HCT116 (cell line): ENCODE results near the gene SNX13. TPM values are rescaled to one million over a fixed set of nuclear protein-coding genes. Genes with fewer than 3 reads are reported as not detected.

Source experiments
- ATAC-seq: fragments of 200-7000 bp; cut with Tn5 transposase; 2 replicates; pipeline ENCODE4 v1.9.1; 2020; ENCODE audit warnings: mild to moderate bottlenecking, moderate library complexity
- BruUV-seq: library from RNA; stranded (reverse); fragments of 400-500 nt; replicated peaks from 2 replicates; lab custom pipeline; 2021; lab: Mats Ljungman, UMichigan
- CTCF ChIA-PET: fragments of 300-600 bp; sonication (Branson Sonifier 250); formaldehyde crosslinking; loops from one replicate; lab custom pipeline; 2021; ENCODE audit warnings: antibody characterized with exemption; lab: Charles Lee
- POLR2A ChIA-PET: fragments of 300-600, 350-600 bp; sonication (Branson Sonifier 250); formaldehyde crosslinking; loops from one replicate; lab custom pipeline; 2021; ENCODE audit warnings: antibody characterized with exemption; lab: Charles Lee
- RAD21 ChIA-PET, 2 experiments: fragments of 300-600 bp; sonication (Branson Sonifier 250); formaldehyde crosslinking; loops; one replicate each; lab custom pipeline; 2023; ENCODE audit warnings: low total read pairs in 2 of 2; ENCODE audit not compliant: uncharacterized antibody in 2 of 2, unreplicated experiment in 2 of 2, low non-redundant PET in 1 of 2; lab: Charles Lee
- DNase-seq: peaks from one replicate; pipeline ENCODE4 v3.0.0-alpha.2; 2010; ENCODE audit warnings: low read depth, low spot score
- H2AFZ ChIP-seq: fragments of 200-600 bp; shearing (Covaris generic), sonication (generic); 2 replicates; pipeline ENCODE4 v1.6.1; 2017; ENCODE audit warnings: low read depth, mixed run types, mixed read lengths, antibody characterized with exemption, low read length; ENCODE audit not compliant: poor library complexity, severe bottlenecking
- H3K27ac ChIP-seq: 2 replicates; pipeline ENCODE4 v1.5.1; 2012; ENCODE audit warnings: low read depth, low read length
- H3K27me3 ChIP-seq: fragments of 200-600 bp; sonication (generic); 2 replicates; pipeline ENCODE4 v1.6.1; 2016; ENCODE audit warnings: mixed run types, low read length, mixed read lengths; ENCODE audit not compliant: insufficient read depth
- H3K36me3 ChIP-seq, 2 experiments: fragments of 200-500 bp in 1 of 2; fragments of 200-600 bp in 1 of 2; sonication (Bioruptor generic) in 1 of 2; sonication (generic) in 1 of 2; 2 replicates each; pipeline versions ENCODE4 v1.5.1 to v1.6.1; 2014 to 2016; ENCODE audit warnings: low read length in 2 of 2, inconsistent platforms in 1 of 2, mixed read lengths in 1 of 2, mixed run types in 1 of 2; ENCODE audit not compliant: insufficient read depth in 2 of 2, control insufficient read depth in 1 of 2
- H3K4me1 ChIP-seq, 2 experiments: fragments of 200-600 bp in 1 of 2; sonication (generic) in 1 of 2; 2 replicates each; pipeline versions ENCODE4 v1.5.1 to v1.6.1; 2012 to 2017; ENCODE audit warnings: low read length in 2 of 2, inconsistent platforms in 1 of 2, mild to moderate bottlenecking in 1 of 2, mixed read lengths in 1 of 2, mixed run types in 1 of 2, moderate library complexity in 1 of 2; ENCODE audit not compliant: insufficient read depth in 2 of 2, control insufficient read depth in 1 of 2
- H3K4me2 ChIP-seq: fragments of 200-600 bp; sonication (generic); 2 replicates; pipeline ENCODE4 v1.6.1; 2017; ENCODE audit warnings: mixed run types, low read length, mixed read lengths
- H3K4me3 ChIP-seq, 2 experiments: fragments of 200-600 bp in 1 of 2; sonication (generic) in 1 of 2; replicated peaks in 1 of 2; 2 replicates each; pipeline ENCODE4 v1.5.1; 2011 to 2016; ENCODE audit warnings: low read length in 2 of 2, control low read depth in 1 of 2, low read depth in 1 of 2, mild to moderate bottlenecking in 1 of 2, mixed read lengths in 1 of 2, mixed run types in 1 of 2
- H3K79me2 ChIP-seq: fragments of 200-600 bp; sonication (generic); 2 replicates; pipeline ENCODE4 v1.6.1; 2017; ENCODE audit warnings: mild to moderate bottlenecking, mixed run types, low read length, moderate library complexity, mixed read lengths; ENCODE audit not compliant: insufficient read depth
- H3K9ac ChIP-seq: fragments of 200-600 bp; sonication (generic); 2 replicates; pipeline ENCODE4 v1.6.1; 2016; ENCODE audit warnings: low read length, mixed read lengths
- H3K9me2 ChIP-seq: fragments of 200-600 bp; sonication (generic), shearing (Covaris generic); 2 replicates; pipeline ENCODE4 v1.6.1; 2017; ENCODE audit warnings: mixed run types, mild to moderate bottlenecking, moderate library complexity; ENCODE audit not compliant: insufficient read depth
- H3K9me3 ChIP-seq, 2 experiments: fragments of 200-500 bp in 1 of 2; fragments of 200-600 bp in 1 of 2; sonication (Bioruptor generic) in 1 of 2; sonication (generic) in 1 of 2; 2 replicates each; pipeline ENCODE4 v1.6.1; 2014 to 2017; ENCODE audit warnings: low read length in 2 of 2, mixed read lengths in 2 of 2, inconsistent platforms in 1 of 2, low read depth in 1 of 2, mild to moderate bottlenecking in 1 of 2, mixed run types in 1 of 2, moderate library complexity in 1 of 2; ENCODE audit not compliant: control insufficient read depth in 1 of 2, insufficient read depth in 1 of 2
- H4K20me1 ChIP-seq: fragments of 200-600 bp; sonication (generic), shearing (Covaris generic); 2 replicates; pipeline ENCODE4 v1.6.1; 2017; ENCODE audit warnings: mixed run types, mild to moderate bottlenecking, moderate library complexity; ENCODE audit not compliant: insufficient read depth
- CBX3 ChIP-seq: IDR thresholded peaks from 2 replicates; pipeline ENCODE4 v1.6.1; 2012; ENCODE audit warnings: low read depth
- CEBPB ChIP-seq: IDR thresholded peaks from 2 replicates; pipeline ENCODE4 v1.6.1; 2012; ENCODE audit warnings: low read depth
- ELF1 ChIP-seq: IDR thresholded peaks from 2 replicates; pipeline ENCODE4 v1.6.1; 2012; ENCODE audit warnings: low read depth, borderline replicate concordance
- EZH2 ChIP-seq: fragments of 200-600 bp; sonication (generic); IDR thresholded peaks from 2 replicates; pipeline ENCODE4 v1.6.1; 2017; ENCODE audit warnings: antibody characterized with exemption, mixed run types
- FOSL1 ChIP-seq: IDR thresholded peaks from 2 replicates; pipeline ENCODE4 v1.6.1; 2012; ENCODE audit warnings: low read depth
- POLR2A ChIP-seq: IDR thresholded peaks from 2 replicates; pipeline ENCODE4 v1.7.0; 2011; ENCODE audit warnings: borderline replicate concordance; ENCODE audit not compliant: insufficient read depth, insufficient read length; ENCODE audit errors: extremely low read depth
- POLR2AphosphoS5 ChIP-seq: IDR thresholded peaks from 2 replicates; pipeline ENCODE4 v1.6.1; 2011; ENCODE audit warnings: mild to moderate bottlenecking, low read depth, low read length, moderate library complexity
- RAD21 ChIP-seq: IDR thresholded peaks from 2 replicates; pipeline ENCODE4 v1.6.1; 2012; ENCODE audit warnings: low read depth, mild to moderate bottlenecking
- SIN3A ChIP-seq: IDR thresholded peaks from 2 replicates; pipeline ENCODE4 v1.6.1; 2012; ENCODE audit warnings: low read depth
- SRF ChIP-seq: IDR thresholded peaks from 2 replicates; pipeline ENCODE4 v1.6.1; 2012; ENCODE audit warnings: low read depth
- YY1 ChIP-seq: IDR thresholded peaks from 2 replicates; pipeline ENCODE4 v1.6.1; 2011; ENCODE audit warnings: low read length, low read depth, moderate library complexity, mild to moderate bottlenecking; ENCODE audit not compliant: insufficient replicate concordance; ENCODE audit errors: extremely low read depth
- ZFX ChIP-seq: fragments of 450-650 bp; IDR thresholded peaks from 2 replicates; pipeline ENCODE4 v1.6.1; 2017
- ZNF274 ChIP-seq: fragments of 200-500 bp; sonication (Bioruptor generic); IDR thresholded peaks from 2 replicates; pipeline ENCODE4 v1.6.1; 2014; ENCODE audit warnings: mild to moderate bottlenecking, low read depth, low read length, inconsistent platforms
- intact Hi-C: fragments of 100-400 bp; cut with micrococcal nuclease; formaldehyde crosslinking; loops from 2 replicates; pipeline ENCODE4 v1.10.0; 2022
- total RNA-seq: library from RNA; stranded (reverse); gene quantifications from one replicate; pipeline ENCODE4 v1.2.1, GENCODE V29; 2021; ENCODE audit not compliant: unreplicated experiment
- TF ChIP-seq, protein P1 (sequence below), 3 experiments: fragments of 200-600 bp in 1 of 3; sonication (generic) in 1 of 3; IDR thresholded peaks in 2 of 3; conservative IDR thresholded peaks in 1 of 3; 2 replicates each; pipeline ENCODE4 v1.5.1; 2012 to 2017; ENCODE audit warnings: low read depth in 2 of 3, low read length in 2 of 3, antibody characterized with exemption in 1 of 3, borderline replicate concordance in 1 of 3, control low read depth in 1 of 3, mild to moderate bottlenecking in 1 of 3, mixed read lengths in 1 of 3, mixed run types in 1 of 3, moderate library complexity in 1 of 3; ENCODE audit not compliant: insufficient read depth in 1 of 3
- TF ChIP-seq, protein P2 (sequence below): IDR thresholded peaks from 2 replicates; pipeline ENCODE4 v1.6.1; 2012
- TF ChIP-seq, protein P3 (sequence below): IDR thresholded peaks from 2 replicates; pipeline ENCODE4 v1.6.1; 2012

SNX13 gene
- total RNA-seq, 1 experiment from 2014 or later: 33.4 TPM

- Histone ChIP-seq H3K4me1 (peaks cover 8 to 21% of the 10 kb centered on the region in 2 experiments; a peak in 3 of 4 replicates), H3K36me3 (no peaks in the 10 kb centered on the region), H3K4me2 (peak overlapping the region; percentile 95), H3K27ac (peak overlapping the region; percentile 74), H4K20me1 (no peaks in the 10 kb centered on the region), H3K4me3 (peak overlapping the region; percentile 90 to 93), H3K79me2 (peaks cover 41% of the 10 kb centered on the region), H3K9me3 (no peaks in the 10 kb centered on the region), H3K27me3 (no peaks in the 10 kb centered on the region), H2AFZ (no peak overlapping the region), H3K9ac (peak overlapping the region; percentile 87), H3K9me2 (no peaks in the 10 kb centered on the region)
- no peak for DNase-seq
- ChIA-PET CTCF (no interaction called here), RAD21 (no interaction called here), POLR2A (no interaction called here)
- intact Hi-C loops: no loop called here
- ATAC-seq: peak; percentile 25
- TSS peak; percentile 73 for BruUV-seq
- TF ChIP-seq, protein P1, sequence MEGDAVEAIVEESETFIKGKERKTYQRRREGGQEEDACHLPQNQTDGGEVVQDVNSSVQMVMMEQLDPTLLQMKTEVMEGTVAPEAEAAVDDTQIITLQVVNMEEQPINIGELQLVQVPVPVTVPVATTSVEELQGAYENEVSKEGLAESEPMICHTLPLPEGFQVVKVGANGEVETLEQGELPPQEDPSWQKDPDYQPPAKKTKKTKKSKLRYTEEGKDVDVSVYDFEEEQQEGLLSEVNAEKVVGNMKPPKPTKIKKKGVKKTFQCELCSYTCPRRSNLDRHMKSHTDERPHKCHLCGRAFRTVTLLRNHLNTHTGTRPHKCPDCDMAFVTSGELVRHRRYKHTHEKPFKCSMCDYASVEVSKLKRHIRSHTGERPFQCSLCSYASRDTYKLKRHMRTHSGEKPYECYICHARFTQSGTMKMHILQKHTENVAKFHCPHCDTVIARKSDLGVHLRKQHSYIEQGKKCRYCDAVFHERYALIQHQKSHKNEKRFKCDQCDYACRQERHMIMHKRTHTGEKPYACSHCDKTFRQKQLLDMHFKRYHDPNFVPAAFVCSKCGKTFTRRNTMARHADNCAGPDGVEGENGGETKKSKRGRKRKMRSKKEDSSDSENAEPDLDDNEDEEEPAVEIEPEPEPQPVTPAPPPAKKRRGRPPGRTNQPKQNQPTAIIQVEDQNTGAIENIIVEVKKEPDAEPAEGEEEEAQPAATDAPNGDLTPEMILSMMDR (IDR thresholded peaks at IDR 0.05 in 2 of 3, conservative IDR thresholded peaks at IDR 0.05 in 1 of 3; ENCODE audit: borderline replicate concordance in 1 of 3, insufficient read depth in 1 of 3, low read depth in 2 of 3, low read length in 2 of 3): 0 out of 6 replicates have a peak, but pooled peaks of 1 of the 3 experiments have one; percentile 16
- TF ChIP-seq SIN3A (0 out of 2 replicates have a peak, but pooled peaks have one; percentile 34), RAD21 (no peak)
Observed at GRCh38 chr7:17940951-17941431, 697 bp upstream of the SNX13 start.

DNA sequence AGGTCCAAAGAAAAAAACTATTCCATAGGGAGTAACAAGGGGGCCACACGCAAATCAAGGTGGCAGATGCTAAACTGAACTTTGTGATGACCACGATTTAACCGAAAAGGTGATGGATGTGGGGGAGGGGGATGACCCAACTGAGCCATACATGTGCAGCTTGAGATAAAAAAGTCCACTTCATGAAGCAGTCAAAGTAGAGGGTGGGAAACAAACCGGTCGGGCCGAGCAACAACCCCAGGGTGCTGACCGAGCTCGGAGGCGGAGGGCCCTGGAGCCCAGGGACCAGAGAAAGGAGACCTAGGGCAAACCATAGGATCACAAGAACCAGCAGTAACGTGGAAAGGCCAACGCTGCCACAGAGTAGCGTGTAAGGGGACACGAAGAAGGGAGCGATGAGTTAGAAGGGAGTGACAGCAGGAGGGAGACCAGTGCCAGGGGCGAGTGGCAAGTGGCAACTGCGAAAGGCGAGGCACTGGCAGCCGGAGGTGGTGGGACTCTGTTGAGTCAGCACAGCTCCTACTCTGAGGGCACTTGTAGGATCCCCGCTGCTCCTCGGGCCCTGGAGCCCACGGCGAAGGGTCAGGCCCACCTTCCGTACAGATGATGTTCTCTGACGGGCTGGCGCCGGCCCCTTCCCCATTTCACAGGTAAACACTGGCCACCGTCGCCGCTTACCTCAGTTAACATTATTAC lies 540 bp downstream of the SNX13 start:
- CTCF ChIA-PET: no interaction called here
- no peaks in the 10 kb centered on the region for H3K36me3 ChIP-seq
- DNase-seq (no peak), ATAC-seq (peak; percentile 59)
- BruUV-seq: no TSS peak
- H4K20me1 ChIP-seq: no peaks in the 10 kb centered on the region
- H3K4me1 ChIP-seq: peaks cover 8 to 21% of the 10 kb centered on the region in 2 experiments; a peak in 3 of 4 replicates
- POLR2A ChIA-PET: interaction anchor here (0.6 kb wide), 1 partner anchor 10 kb away, joined by 4 read pairs; no protein-coding TSS in a partner anchor
- intact Hi-C loops: no loop called here
- no peaks in the 10 kb centered on the region for H3K9me2 ChIP-seq
- H3K4me2 ChIP-seq: peak overlapping the region; percentile 95
- peak overlapping the region; percentile 87 for H3K9ac ChIP-seq
- H3K9me3 ChIP-seq: no peaks in the 10 kb centered on the region
- peak overlapping the region; percentile 74 for H3K27ac ChIP-seq
- H3K27me3 ChIP-seq: no peaks in the 10 kb centered on the region
- TF ChIP-seq CEBPB: no peak
- no peak for TF ChIP-seq YY1
- TF ChIP-seq CBX3: no peak
- no peak for TF ChIP-seq ZNF274
- TF ChIP-seq SIN3A: no peak
- TF ChIP-seq, protein P2, sequence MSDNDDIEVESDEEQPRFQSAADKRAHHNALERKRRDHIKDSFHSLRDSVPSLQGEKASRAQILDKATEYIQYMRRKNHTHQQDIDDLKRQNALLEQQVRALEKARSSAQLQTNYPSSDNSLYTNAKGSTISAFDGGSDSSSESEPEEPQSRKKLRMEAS: no peak
- TF ChIP-seq ZFX: no peak
- no peak for TF ChIP-seq POLR2A
- TF ChIP-seq EZH2: no peak
- TF ChIP-seq ELF1: no peak
- no peak for TF ChIP-seq SRF
- no peak for TF ChIP-seq FOSL1
- TF ChIP-seq, protein P3, sequence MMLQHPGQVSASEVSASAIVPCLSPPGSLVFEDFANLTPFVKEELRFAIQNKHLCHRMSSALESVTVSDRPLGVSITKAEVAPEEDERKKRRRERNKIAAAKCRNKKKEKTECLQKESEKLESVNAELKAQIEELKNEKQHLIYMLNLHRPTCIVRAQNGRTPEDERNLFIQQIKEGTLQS: no peak
- TF ChIP-seq POLR2AphosphoS5: no peak
- TF ChIP-seq, all 23 proteins: peak for 0
- Histone ChIP-seq H3K79me2 (peaks cover 54% of the 10 kb centered on the region), H3K4me3 (peak overlapping the region; percentile 90 to 93), H2AFZ (peak overlapping the region; percentile 32)
- RAD21 ChIA-PET: no interaction called here
